ENCODE measurements around the gene BEAN1. TPM values are rescaled to one million over a fixed set of nuclear protein-coding genes. Genes with fewer than 3 reads are reported as not detected.

The BEAN1 gene
- total RNA-seq, 1 experiment from 2014 or later = not detected

DNA sequence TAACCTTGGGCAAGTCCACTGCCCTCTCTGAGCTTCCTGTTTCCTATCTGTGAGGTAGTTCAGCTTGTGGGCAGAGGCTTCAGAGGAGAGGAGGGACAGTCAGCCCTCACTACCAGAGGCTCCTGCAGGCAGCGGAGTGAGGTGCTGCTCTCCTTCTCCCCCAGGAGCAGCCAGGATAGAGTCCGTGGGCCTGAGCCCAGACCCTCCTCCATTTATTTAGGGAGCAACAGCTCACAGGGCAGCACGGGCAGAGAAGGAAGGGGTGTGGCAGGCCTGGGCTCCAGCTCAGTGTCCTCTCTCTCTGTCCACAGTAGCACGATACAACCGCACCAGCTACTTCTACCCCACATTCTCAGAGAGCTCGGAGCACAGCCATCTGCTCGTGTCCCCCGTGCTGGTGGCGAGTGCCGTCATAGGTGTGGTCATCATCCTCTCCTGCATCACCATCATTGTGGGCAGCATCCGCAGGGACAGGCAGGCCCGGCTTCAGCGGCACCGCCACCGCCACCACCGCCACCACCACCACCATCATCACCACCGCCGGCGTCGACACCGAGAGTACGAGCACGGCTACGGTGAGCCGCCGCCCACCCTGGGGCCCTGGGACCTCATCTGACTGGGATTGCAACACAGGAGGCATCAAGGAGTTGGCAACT, 42.3 kb downstream of the BEAN1 start:
- Histone ChIP-seq H3K9me3 (replicated peaks) (no peaks in the 10 kb centered on the region), H3K27me3 (replicated peaks) (peaks cover 9% of the 10 kb centered on the region; the same call in 1 of the 2 replicates), H3K36me3 (no peaks in the 10 kb centered on the region), H3K27ac (no peak overlapping the region), H3K4me1 (replicated peaks) (no peaks in the 10 kb centered on the region), H3K4me3 (no peak overlapping the region)
- no peak for DNase-seq (ENCODE audit: low read depth in 1 of 2, low spot score in 2 of 2)

DNA sequence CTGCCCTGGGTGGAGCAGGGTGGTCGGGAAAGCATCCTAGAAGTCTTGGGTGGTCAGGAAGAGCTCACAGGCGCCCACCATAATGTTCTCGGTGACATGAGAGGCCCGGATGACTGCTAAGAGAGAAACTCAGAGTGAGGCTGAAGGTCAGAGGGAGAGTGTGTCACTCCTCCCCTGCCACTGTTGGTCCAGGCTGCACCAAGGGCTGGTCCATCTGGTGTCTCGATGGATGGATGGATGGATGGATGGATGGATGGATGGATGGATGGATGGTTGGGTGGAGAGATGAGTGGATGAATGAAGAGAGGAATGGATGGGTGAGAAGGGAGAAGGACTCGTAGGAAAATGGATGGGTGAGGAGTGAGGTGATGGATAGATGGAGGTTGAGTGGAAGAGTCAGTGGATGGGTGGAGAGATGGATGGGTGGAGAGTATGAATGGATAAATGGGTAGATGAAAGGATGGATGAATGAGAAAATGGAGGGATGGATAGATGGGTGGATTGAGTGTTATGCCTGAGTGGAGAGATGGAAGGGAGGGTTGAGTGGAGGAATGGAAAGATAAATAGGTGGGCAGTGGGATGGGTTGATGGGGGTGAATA, 43.0 kb downstream of the BEAN1 start:
- 0 out of 2 replicates have a peak, but pooled peaks cover 4% of the 10 kb centered on the region for H3K27me3 ChIP-seq (replicated peaks)
- no peak overlapping the region for H3K4me3 ChIP-seq
- no peaks in the 10 kb centered on the region for H3K9me3 ChIP-seq (replicated peaks)
- H3K4me1 ChIP-seq (replicated peaks) = no peaks in the 10 kb centered on the region
- no peaks in the 10 kb centered on the region for H3K36me3 ChIP-seq
- DNase-seq (ENCODE audit: low read depth in 1 of 2, low spot score in 2 of 2) = no peak
- no peak overlapping the region for H3K27ac ChIP-seq

DNA sequence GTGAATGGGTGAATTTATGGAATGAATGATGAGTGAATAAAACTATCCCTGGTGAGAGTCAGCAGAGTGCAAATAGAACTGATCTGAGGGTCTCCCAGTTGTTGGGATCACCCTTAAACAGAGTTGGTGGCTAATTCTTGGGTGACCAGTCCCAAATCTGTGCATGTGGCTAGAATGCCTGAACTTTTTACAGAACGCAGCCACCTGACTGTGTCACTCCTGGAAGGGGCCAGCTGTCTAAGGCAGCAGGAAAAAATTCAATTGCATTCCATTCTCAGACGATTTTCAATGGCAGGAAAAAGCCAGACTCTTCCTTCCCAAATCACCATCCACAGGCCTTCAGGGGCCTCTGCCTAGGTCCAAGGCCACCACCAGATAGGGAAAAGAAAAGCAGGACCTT, 43.5 kb downstream of the BEAN1 start:
- Histone ChIP-seq H3K9me3 (replicated peaks) (no peaks in the 10 kb centered on the region), H3K27me3 (replicated peaks) (no peaks in the 10 kb centered on the region)
- no peak for DNase-seq (ENCODE audit: low read depth in 1 of 2, low spot score in 2 of 2)

DNA sequence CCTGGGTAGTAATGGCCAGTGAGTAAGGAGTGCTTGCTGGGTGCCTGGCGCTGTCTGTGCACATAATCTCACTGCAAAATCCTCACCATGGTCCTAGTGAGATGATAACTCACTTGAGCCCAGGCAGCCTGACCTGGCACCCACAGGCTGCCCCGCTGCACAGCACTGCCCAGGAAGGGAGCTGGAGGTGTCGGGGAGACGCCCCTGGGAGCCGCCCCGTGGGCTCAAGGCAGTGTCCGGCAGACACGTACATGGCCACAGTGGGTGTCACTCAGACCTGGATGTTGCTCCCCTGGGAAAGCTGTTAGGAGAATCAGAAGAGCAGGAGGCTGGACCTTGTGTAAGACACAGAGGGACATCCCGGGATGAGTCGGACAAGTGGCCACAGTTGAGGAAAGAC, 44.2 kb downstream of the BEAN1 start:
- no peak overlapping the region for H3K27ac ChIP-seq

More for the DNA sequence above, 43.5 kb downstream of the BEAN1 start:
- Histone ChIP-seq H3K4me3 (no peak overlapping the region), H3K4me1 (replicated peaks) (no peaks in the 10 kb centered on the region), H3K27ac (no peak overlapping the region), H3K36me3 (no peaks in the 10 kb centered on the region)

DNA sequence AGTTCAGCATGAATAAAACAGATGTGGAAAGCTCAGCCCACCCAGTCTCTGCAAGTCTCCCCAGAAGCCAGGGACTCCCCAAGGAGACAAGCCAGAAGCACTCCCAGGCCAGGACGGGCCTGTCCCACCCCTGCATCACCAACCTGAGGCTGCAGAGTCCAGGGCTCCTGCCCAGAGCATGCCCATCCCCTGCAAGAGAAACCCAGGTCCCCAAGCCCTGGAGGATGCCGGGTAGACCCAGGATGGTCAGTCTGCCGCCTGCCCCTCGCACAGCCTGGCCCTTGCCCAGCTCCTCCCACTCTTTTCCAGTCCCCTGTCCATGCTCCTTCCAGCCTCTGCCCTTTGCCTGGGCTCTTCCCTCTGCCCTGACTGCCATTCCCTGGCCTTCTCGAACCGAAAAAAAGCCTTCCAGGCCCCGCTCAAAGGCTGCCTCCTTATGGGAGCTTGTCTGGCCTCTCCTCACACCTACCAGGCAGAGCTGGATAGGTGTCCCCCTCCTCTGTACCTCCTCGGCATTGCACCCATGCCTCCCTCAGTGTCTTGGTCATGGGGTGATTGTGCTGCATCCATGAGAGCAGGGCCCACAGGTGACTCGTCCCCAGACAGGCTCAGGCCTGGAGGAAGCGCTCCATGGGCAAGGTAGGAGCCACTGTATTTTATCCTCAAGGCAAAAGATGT, 44.8 kb downstream of the BEAN1 start:
- no peaks in the 10 kb centered on the region for H3K4me1 ChIP-seq (replicated peaks)
- no peak for DNase-seq (ENCODE audit: low read depth in 1 of 2, low spot score in 2 of 2)
- H3K27me3 ChIP-seq (replicated peaks) = no peaks in the 10 kb centered on the region
- H3K4me3 ChIP-seq = no peak overlapping the region
- H3K27ac ChIP-seq = no peak overlapping the region
- H3K36me3 ChIP-seq = no peaks in the 10 kb centered on the region
- H3K9me3 ChIP-seq (replicated peaks) = no peaks in the 10 kb centered on the region

More for the DNA sequence above, 44.2 kb downstream of the BEAN1 start:
- no peaks in the 10 kb centered on the region for H3K4me1 ChIP-seq (replicated peaks)
- H3K36me3 ChIP-seq = no peaks in the 10 kb centered on the region
- DNase-seq (ENCODE audit: low read depth in 1 of 2, low spot score in 2 of 2) = no peak
- no peaks in the 10 kb centered on the region for H3K9me3 ChIP-seq (replicated peaks)
- H3K4me3 ChIP-seq = no peak overlapping the region
- H3K27me3 ChIP-seq (replicated peaks) = no peaks in the 10 kb centered on the region

DNA sequence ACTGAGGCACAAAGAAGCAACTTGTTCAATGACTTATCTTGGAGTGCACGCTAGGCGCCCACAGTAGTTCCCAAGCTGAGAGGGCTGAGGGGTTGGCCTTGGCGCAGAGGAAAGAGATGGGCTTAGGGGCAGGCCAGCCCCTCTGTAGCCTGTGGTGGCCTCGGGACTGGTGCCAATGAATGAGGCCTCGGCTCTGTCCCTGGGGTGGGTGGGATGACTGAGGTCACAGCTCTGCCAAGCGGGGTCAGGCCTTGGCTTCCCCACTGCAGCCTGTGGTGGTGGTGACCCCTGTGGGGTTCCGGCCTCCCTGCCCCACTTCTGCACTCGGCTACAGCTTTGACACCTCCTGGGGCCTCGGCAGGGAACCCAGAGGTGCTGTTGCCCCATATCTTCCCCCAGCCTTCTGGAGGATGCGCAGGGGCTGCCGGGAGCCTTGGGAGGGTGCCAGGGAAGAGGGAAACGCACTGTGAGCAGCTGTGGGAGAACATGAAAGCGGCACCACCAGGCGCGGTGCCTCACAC, 46.0 kb downstream of the BEAN1 start:
- no peaks in the 10 kb centered on the region for H3K36me3 ChIP-seq
- no peaks in the 10 kb centered on the region for H3K27me3 ChIP-seq (replicated peaks)
- H3K27ac ChIP-seq = no peak overlapping the region
- DNase-seq (ENCODE audit: low read depth in 1 of 2, low spot score in 2 of 2) = no peak
- H3K4me1 ChIP-seq (replicated peaks) = no peaks in the 10 kb centered on the region
- H3K4me3 ChIP-seq = no peak overlapping the region
- no peaks in the 10 kb centered on the region for H3K9me3 ChIP-seq (replicated peaks)

DNA sequence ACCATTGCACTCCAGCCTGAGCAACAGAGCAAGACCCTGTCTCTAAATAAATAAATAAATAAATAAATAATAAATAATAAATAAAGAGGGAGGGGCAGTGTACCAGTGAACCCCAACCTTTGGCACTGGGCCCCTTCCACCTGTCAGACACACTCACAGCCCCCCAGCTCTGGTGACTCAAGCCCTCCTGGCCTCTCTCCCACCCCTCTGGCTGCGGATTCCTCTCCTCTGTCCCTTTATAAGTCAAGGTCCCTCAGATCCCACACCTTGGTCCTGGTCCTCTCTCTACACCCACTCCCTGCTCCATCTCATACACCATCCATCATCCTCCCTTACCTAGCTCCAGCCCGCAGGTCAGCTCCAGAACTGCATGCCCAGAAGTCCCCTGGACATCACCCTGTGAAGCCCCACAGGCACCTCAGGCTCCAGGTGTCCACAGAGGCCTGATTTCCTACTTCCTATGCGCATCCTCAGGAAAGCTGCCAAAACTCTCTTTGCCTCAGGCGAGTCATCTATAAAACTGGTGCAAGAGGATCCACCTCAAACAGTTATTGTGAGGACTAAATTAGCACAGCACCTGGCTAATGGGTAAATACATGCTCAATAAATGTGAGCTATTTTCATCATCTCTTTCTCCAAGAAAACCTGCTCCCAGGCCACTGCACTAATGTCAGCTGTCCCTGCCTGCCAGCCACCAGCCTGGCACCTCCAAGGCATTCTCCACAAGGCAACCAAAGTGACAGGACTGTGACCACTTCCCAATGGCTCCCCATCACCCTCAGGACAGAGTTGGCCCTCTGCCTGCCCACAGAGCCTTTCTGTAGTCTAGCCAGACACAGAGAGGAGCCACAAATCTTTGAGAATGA, 46.8 kb downstream of the BEAN1 start:
- Histone ChIP-seq H3K4me1 (replicated peaks) (no peaks in the 10 kb centered on the region), H3K27ac (no peak overlapping the region), H3K27me3 (replicated peaks) (no peaks in the 10 kb centered on the region), H3K9me3 (replicated peaks) (no peaks in the 10 kb centered on the region), H3K36me3 (no peaks in the 10 kb centered on the region), H3K4me3 (no peak overlapping the region)
- DNase-seq (ENCODE audit: low read depth in 1 of 2, low spot score in 2 of 2) = no peak

DNA sequence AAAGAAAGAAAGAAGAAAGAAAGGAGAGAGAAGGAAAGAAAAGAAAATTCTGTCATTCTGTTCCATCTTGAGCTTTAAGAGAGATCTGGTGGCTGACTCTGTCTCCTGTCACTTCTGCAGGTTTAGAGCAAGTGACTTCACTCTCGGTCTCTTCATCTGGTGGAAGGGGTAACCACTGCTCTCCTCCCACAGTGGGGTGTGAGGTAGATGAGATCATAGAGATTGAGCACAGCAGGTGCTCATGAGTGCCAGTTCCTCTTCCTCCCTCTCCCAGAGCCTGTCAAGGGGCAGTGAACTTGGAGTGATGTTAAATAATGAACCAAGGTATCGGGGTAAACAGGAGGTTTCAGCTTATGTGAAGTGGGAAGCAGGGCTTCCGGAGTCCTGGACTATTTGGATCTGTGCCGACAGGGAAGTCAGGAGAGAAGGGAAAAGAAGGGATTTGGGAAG, 47.7 kb downstream of the BEAN1 start:
- DNase-seq (ENCODE audit: low read depth in 1 of 2, low spot score in 2 of 2) = no peak
- no peaks in the 10 kb centered on the region for H3K27me3 ChIP-seq (replicated peaks)
- no peak overlapping the region for H3K4me3 ChIP-seq
- no peaks in the 10 kb centered on the region for H3K9me3 ChIP-seq (replicated peaks)
- no peak overlapping the region for H3K27ac ChIP-seq
- no peaks in the 10 kb centered on the region for H3K4me1 ChIP-seq (replicated peaks)
- H3K36me3 ChIP-seq = no peaks in the 10 kb centered on the region

DNA sequence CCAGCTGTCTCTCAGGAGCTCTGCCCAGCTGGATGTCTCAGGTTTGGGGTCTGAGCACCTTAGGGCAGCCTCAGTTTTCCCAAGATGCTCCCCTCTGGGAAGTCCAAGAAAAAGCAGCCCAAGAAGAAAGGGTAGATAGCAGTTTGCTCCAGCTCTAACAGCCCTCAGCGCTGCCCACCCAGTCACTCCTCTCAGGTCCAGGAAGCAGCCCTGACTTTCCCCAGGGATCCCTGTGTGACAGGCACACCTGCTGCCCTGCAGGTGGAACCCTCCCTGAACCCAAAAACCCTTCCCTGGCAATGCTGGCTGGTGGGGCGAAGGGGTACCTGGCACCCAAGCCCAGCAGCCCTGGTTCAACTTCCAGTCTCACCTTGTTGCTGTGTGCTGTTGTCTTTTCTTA, 48.1 kb downstream of the BEAN1 start:
- Histone ChIP-seq H3K4me1 (replicated peaks) (no peaks in the 10 kb centered on the region), H3K27ac (no peak overlapping the region), H3K27me3 (replicated peaks) (no peaks in the 10 kb centered on the region), H3K9me3 (replicated peaks) (no peaks in the 10 kb centered on the region), H3K36me3 (no peaks in the 10 kb centered on the region), H3K4me3 (no peak overlapping the region)
- DNase-seq (ENCODE audit: low read depth in 1 of 2, low spot score in 2 of 2) = no peak

DNA sequence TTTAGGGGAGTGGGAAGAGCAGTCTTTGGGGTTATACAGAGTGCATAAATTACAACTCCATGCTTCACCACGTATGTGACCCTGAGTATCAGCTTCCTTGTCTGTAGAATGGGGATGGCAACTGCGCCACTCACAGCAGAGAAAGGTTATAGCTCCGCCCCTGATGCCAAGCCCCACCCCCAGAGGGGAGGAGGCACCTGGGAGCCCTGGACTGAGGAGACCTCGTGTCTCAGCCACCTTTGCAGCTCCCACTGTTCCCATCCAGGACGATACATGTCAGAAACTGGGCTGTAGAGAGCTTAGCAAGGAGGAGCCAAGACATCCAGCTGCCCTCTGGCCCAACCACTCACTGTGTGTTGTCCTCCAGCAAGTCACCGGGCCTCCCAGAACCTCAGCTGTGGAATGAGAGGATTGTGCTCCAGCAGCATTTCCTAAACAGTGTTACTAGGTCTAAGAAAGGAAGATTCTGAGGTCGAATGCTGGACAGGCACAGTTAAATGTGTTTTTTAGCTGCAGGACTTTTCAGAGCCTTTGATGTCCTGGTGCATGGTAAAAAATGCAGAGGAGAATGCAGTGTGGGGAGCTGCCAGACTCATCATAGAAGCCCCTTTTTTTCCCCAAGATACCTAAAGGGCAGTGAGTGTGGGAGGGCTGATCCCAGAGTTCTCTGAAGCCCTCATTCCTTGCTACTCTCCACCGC, 49.4 kb downstream of the BEAN1 start:
- H3K27ac ChIP-seq = no peak overlapping the region
- no peaks in the 10 kb centered on the region for H3K9me3 ChIP-seq (replicated peaks)
- DNase-seq (ENCODE audit: low read depth in 1 of 2, low spot score in 2 of 2) = peak in 1 of 2 experiments; percentile 36
- H3K4me1 ChIP-seq (replicated peaks) = no peaks in the 10 kb centered on the region
- H3K4me3 ChIP-seq = no peak overlapping the region
- H3K27me3 ChIP-seq (replicated peaks) = no peaks in the 10 kb centered on the region
- H3K36me3 ChIP-seq = no peaks in the 10 kb centered on the region

DNA sequence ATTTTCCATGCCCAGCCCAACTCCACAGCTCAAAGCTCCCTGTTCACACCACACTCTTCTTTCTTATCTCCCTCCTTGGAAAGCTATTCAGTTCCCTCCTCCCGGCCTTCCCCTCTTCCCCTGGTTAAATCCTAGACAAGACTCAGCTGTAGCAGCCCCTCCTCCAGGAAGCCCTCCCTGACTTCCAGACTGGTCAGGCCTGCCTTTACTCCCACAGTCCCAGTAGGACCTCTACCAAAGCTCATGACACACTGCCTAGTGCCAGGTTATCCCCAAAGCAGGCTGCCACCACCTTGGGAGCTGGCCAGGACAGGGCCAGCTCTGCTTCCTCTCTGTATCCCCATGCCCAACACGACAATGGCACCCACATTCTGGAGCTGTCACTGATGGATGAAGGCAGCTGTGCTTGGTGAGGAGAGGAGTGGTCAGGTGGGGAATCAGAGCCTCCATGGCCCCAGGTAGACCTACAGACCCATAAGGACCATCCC, 50.0 kb downstream of the BEAN1 start:
- Histone ChIP-seq H3K27me3 (replicated peaks) (no peaks in the 10 kb centered on the region), H3K4me3 (no peak overlapping the region), H3K9me3 (replicated peaks) (no peaks in the 10 kb centered on the region), H3K27ac (no peak overlapping the region), H3K36me3 (no peaks in the 10 kb centered on the region), H3K4me1 (replicated peaks) (no peaks in the 10 kb centered on the region)
- no peak for DNase-seq (ENCODE audit: low read depth in 1 of 2, low spot score in 2 of 2)

DNA sequence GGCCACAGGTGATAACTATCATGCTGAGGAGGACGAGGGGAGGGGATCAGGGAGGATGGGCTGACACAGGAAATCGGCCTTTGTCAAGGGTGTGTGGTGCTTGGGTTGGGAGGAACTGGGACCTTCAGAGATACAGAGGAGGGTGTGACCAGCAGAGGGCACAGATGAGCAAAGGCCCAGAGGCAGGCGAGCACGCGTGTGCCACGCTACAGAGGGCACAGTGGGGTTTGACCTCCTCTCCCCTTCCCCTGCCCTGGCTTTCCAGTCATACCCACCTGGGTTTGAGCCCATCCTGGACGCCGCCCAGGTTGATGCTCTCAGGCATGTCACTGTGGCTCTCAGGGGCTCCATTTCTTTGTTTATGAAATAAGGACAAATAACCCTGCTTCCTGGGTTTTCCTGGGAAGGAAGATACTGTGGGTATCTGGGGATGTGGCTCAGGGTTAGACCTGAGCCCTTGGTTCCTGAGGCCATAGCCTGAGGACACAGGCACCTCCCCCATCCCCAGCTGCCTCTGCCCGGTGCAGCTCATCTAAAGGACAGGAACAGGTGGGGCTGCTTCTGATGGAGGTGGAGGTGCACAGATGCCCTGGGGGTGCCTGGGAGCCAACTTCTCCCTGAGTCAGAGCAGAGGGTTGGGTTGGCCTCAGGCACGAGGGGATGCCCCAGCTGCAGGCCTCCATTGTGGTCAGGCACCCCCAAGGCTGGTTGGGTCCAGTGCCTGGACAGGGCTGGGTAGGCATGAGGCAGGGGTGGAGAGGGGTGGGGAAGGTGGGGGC, 51.8 kb downstream of the BEAN1 start:
- Histone ChIP-seq H3K27me3 (replicated peaks) (no peaks in the 10 kb centered on the region), H3K4me1 (replicated peaks) (no peaks in the 10 kb centered on the region), H3K27ac (no peak overlapping the region), H3K4me3 (no peak overlapping the region), H3K9me3 (replicated peaks) (no peaks in the 10 kb centered on the region), H3K36me3 (no peaks in the 10 kb centered on the region)
- peak; percentile 44 to 72 for DNase-seq (ENCODE audit: low read depth in 1 of 2, low spot score in 2 of 2)

Measured in SJSA1 (cell line).